T-helper 9 cell (primary cell): ENCODE data around the gene MED15.

Experiments
- DNase-seq: peaks from one replicate; pipeline ENCODE4 v3.0.0-alpha.2; 2020

Gene MED15

GRCh38 chr22:20632082-20632481 is 124.7 kb downstream of the MED15 start:
- DNase-seq = no peak

GRCh38 chr22:20632518-20632917 is 125.1 kb downstream of the MED15 start:
- no peak for DNase-seq

GRCh38 chr22:20634560-20635226 is 127.3 kb downstream of the MED15 start:
- no peak for DNase-seq

GRCh38 chr22:20635227-20635591 is 127.8 kb downstream of the MED15 start:
- no peak for DNase-seq

GRCh38 chr22:20636075-20636812 is 128.8 kb downstream of the MED15 start:
- DNase-seq = no peak

- no peak for DNase-seq
These were observed 129.5 kb downstream of the MED15 start for GRCh38 chr22:20636945-20637344.
